ENCODE measurements around the gene PTCD1. TPM values are rescaled to one million over a fixed set of nuclear protein-coding genes. Genes with fewer than 3 reads are reported as not detected.
A peak's percentile ranks its signal among the peaks of the same experiment; 100 is the strongest.

Gene PTCD1
- total and polyA plus RNA-seq, 9 of the 15 experiments (the other 6 are each of a cell fraction or from before 2014, with no cell fraction given), result 0.46 to 17.1 (median 6.2) TPM

DNA sequence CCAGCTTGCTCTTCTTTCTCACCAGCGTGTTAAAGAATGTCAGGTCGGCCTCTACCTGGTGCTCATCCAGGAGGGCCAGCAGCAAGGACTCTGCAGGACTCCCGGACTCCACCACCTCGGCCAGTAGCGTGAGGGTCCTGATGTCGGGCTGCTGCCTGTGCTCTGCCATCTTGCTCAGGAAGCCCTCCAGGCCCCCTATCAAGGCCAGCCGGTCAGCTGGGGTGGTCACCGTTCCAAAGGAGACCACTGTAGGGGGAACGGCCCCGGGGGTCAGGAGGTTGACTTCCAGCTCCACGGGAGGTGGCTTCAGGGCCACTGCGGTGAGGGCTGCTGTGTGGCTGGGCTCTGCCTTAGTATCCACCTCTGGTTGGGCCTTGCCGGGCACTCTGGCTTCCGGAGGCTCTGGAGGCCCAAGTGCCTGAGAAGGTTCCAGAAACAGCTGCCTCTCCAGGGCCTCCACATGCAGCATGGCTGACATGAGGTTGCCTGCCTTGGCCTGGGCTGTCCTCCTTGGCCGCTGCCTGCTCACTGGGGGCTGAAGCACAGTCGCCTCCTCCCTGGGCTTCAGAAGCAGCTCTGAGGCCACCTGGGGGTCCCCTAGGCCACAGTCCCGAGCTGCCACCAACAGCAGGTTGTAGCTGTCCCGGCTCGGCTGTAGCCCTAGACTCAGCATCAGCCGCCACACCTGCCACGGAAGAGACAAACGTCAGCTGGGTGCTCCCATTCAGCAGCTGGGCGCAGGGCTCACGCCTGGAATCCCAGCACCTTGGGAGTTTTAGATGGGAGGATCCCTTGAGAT is 13.5 kb downstream of the PTCD1 start:
- peak overlapping the region in 1 of 2 experiments; percentile 8; a peak in 1 of 4 replicates for H3K9ac ChIP-seq (ENCODE audit: insufficient read depth in 1 of 2, low read depth in 2 of 2, low read length in 2 of 2)
- in situ Hi-C loops (cut with MboI) (no loop called here), intact Hi-C loops (cut with micrococcal nuclease) (no loop called here)
- no peak overlapping the region for H2AFZ ChIP-seq (ENCODE audit: low read depth, low read length)
- H3K4me2 ChIP-seq (ENCODE audit: insufficient read depth, low read length), result no peak overlapping the region
- peaks cover 4% of the 10 kb centered on the region; the same call in 1 of the 3 replicates for H3K79me2 ChIP-seq (ENCODE audit: control insufficient read depth, insufficient read depth, low read length)
- peaks cover 76% of the 10 kb centered on the region for H3K36me3 ChIP-seq (ENCODE audit: control insufficient read depth, insufficient read depth, low read length)
- no TSS peak for BruUV-seq (replicated peaks)
- no peak for DNase-seq (ENCODE audit: extremely low read depth in 1 of 4, low spot score in 3 of 4)
- 92% methylated on average over 24 of the region's 24 CpGs for WGBS (ENCODE audit: insufficient coverage, low coverage, missing lambda C conversion rate)
- peaks cover 6% of the 10 kb centered on the region for H4K20me1 ChIP-seq (replicated peaks; ENCODE audit: control insufficient read depth, insufficient read depth, low read length)
- no peak for ATAC-seq
- no peak for FAIRE-seq
- CTCF ChIA-PET (ENCODE audit: low intra/inter-chr PET ratio), result no interaction called here
- H3K4me1 ChIP-seq (replicated peaks in 1 of 2; ENCODE audit: control insufficient read depth in 2 of 2, insufficient read depth in 2 of 2, low read length in 2 of 2), result peaks cover 9 to 23% of the 10 kb centered on the region in 2 experiments; a peak in 4 of 5 replicates
- no peaks in the 10 kb centered on the region for H3K9me3 ChIP-seq (replicated peaks; ENCODE audit: control insufficient read depth, insufficient read depth, low read depth, low read length)
- POLR2A ChIA-PET, result interaction anchor here (0.8 to 1.7 kb wide), 5 partner anchors 8 to 39 kb away, joined by 3 to 12 read pairs (median 3); partner anchors contain the start of genes BUD31 and PDAP1
- no peak overlapping the region for H3K27ac ChIP-seq (ENCODE audit: extremely low read depth, low read depth, low read length)
- TF ChIP-seq FOS (IDR thresholded peaks at IDR 0.05; ENCODE audit: extremely low read depth, insufficient read length) (no peak), POLR2G (IDR thresholded peaks at IDR 0.05; ENCODE audit: low read depth, low read length) (peak; percentile 45; the same call in 1 of the 2 replicates), MYBL2 (IDR thresholded peaks at IDR 0.05; ENCODE audit: low read depth) (no peak), MYBL2 (CRISPR knock-in tag; IDR thresholded peaks at IDR 0.05; ENCODE audit: borderline replicate concordance) (no peak), ZNF263 (CRISPR knock-in tag; IDR thresholded peaks at IDR 0.05; ENCODE audit: borderline replicate concordance) (no peak), SMAD3 (CRISPR knock-in tag; conservative IDR thresholded peaks at IDR 0.05) (no peak), RBFOX2 (IDR thresholded peaks at IDR 0.05; ENCODE audit: low read depth, low read length) (peak; percentile 48)
- H3K27me3 ChIP-seq (ENCODE audit: control insufficient read depth in 2 of 2, insufficient read depth in 2 of 2, low read length in 2 of 2), result no peaks in the 10 kb centered on the region
- peaks cover 7% of the 10 kb centered on the region for H3K9me1 ChIP-seq (ENCODE audit: control insufficient read depth, insufficient read depth, low read length)
- H3K4me3 ChIP-seq, result no peak overlapping the region
